Peyer's patch (tissue), 4 donors: Measurements from ENCODE around the gene NME4. TPM values are rescaled to one million over a fixed set of nuclear protein-coding genes. Genes with fewer than 3 reads are reported as not detected.

Experiments used
- DNase-seq, 3 donors: peaks; one replicate each; pipeline ENCODE4 v3.0.0-alpha.2; 2017 to 2019
- H3K27ac ChIP-seq, 4 donors: fragments of 200-600 bp; sonication (generic); one replicate each; pipeline ENCODE4 v1.5.1; 2016 to 2019
- H3K27me3 ChIP-seq, 2 donors: fragments of 200-600 bp; sonication (generic); one replicate each; pipeline ENCODE4 v1.5.1; 2019
- H3K36me3 ChIP-seq, 3 donors: fragments of 200-600 bp; sonication (generic); one replicate each; pipeline ENCODE4 v1.5.1; 2016 to 2019
- H3K4me1 ChIP-seq, 4 donors: fragments of 200-600 bp; sonication (generic); one replicate each; pipeline ENCODE4 v1.5.1; 2016 to 2019
- H3K4me3 ChIP-seq, 4 donors: fragments of 200-600 bp; sonication (generic); 1 replicate in 3 of 4; 2 replicates in 1 of 4; pipeline ENCODE4 v1.5.1; 2016 to 2019; ENCODE audit warnings: mild to moderate bottlenecking in 1 of 4
- H3K9me3 ChIP-seq, 4 donors: fragments of 200-600 bp; sonication (generic); one replicate each; pipeline ENCODE4 v1.5.1; 2016 to 2019; ENCODE audit warnings: mild to moderate bottlenecking in 1 of 4
- CTCF ChIP-seq, 6 experiments: fragments of 450-650 bp in 4 of 6; fragments of 200-600 bp in 2 of 6; sonication (generic) in 1 of 6; IDR thresholded peaks; one replicate each; pipeline ENCODE4 v1.5.1; 2017 to 2019; ENCODE audit warnings: antibody characterized with exemption in 6 of 6, mild to moderate bottlenecking in 3 of 6, moderate library complexity in 1 of 6
- POLR2A ChIP-seq, 2 donors: fragments of 450-650 bp; IDR thresholded peaks; one replicate each; pipeline ENCODE4 v1.5.1; 2017; ENCODE audit warnings: antibody characterized with exemption in 2 of 2, mild to moderate bottlenecking in 2 of 2, moderate library complexity in 2 of 2
- total RNA-seq, 4 donors: library from RNA; depleted of rRNA; stranded (reverse); fragments of >200 nt; gene quantifications; one replicate each; pipeline ENCODE4 v1.1.0, GENCODE V29; 2016

Gene NME4
- total RNA-seq, 4 donors from 2014 or later: 9.6 to 65.2 (median 29.5) TPM

- peaks cover 0 to 23% (median 10%) of the 10 kb centered on the region in 4 donors for H3K4me1 ChIP-seq
- peak overlapping the region in 2 of 4 donors; percentile 61 to 72 for H3K4me3 ChIP-seq
- DNase-seq: peak in 1 of 3 donors; percentile 69
- H3K27me3 ChIP-seq: no peaks in the 10 kb centered on the region
- no peak for TF ChIP-seq POLR2A (IDR thresholded peaks at IDR 0.05)
- no peak for TF ChIP-seq CTCF (IDR thresholded peaks at IDR 0.05)
- H3K9me3 ChIP-seq: no peaks in the 10 kb centered on the region
- H3K27ac ChIP-seq: peak overlapping the region; percentile 55 to 90 (median 82)
- no peaks in the 10 kb centered on the region for H3K36me3 ChIP-seq
Observed at GRCh38 chr16:424033-424622, 27.1 kb downstream of the NME4 start.

GRCh38 chr16:424623-425081 lies 27.7 kb downstream of the NME4 start:
- Histone ChIP-seq H3K27ac (peak overlapping the region; percentile 74 to 90 (median 90)), H3K9me3 (no peaks in the 10 kb centered on the region), H3K27me3 (no peaks in the 10 kb centered on the region), H3K36me3 (no peaks in the 10 kb centered on the region), H3K4me3 (peak overlapping the region; percentile 51 to 72 (median 64)), H3K4me1 (peaks cover 0 to 23% (median 10%) of the 10 kb centered on the region in 4 donors)
- TF ChIP-seq POLR2A (IDR thresholded peaks at IDR 0.05): no peak
- no peak for TF ChIP-seq CTCF (IDR thresholded peaks at IDR 0.05)
- peak in 2 of 3 donors; percentile 58 to 66 for DNase-seq

GRCh38 chr16:425082-425718 lies 28.2 kb downstream of the NME4 start, which contains the start of gene RAB11FIP3:
Gene RAB11FIP3 (plus strand): TSS chr16:425649. CDS start chr16:426007, 358 bp downstream.
- Histone ChIP-seq H3K9me3 (no peaks in the 10 kb centered on the region), H3K4me3 (peak within 1 kb of the TSS; percentile 51 to 72 (median 64)), H3K36me3 (no peaks in the 10 kb centered on the region), H3K4me1 (peaks cover 0 to 23% (median 10%) of the 10 kb centered on the region in 4 donors), H3K27me3 (no peaks in the 10 kb centered on the region), H3K27ac (peak within 1 kb of the TSS; percentile 74 to 90 (median 90))
- peak in 4 of 6 experiments; percentile 19 to 33 (median 22) for TF ChIP-seq CTCF (IDR thresholded peaks at IDR 0.05)
- peak in 1 of 2 donors; percentile 52 for TF ChIP-seq POLR2A (IDR thresholded peaks at IDR 0.05)
- DNase-seq: peak; percentile 83 to 92 (median 85)

GRCh38 chr16:425740-426114 lies 28.7 kb downstream of the NME4 start:
- no peaks in the 10 kb centered on the region for H3K36me3 ChIP-seq
- H3K4me1 ChIP-seq: peaks cover 0 to 23% (median 10%) of the 10 kb centered on the region in 4 donors
- H3K27me3 ChIP-seq: no peaks in the 10 kb centered on the region
- no peak for DNase-seq
- TF ChIP-seq POLR2A (IDR thresholded peaks at IDR 0.05) (no peak), CTCF (IDR thresholded peaks at IDR 0.05) (no peak)
- H3K9me3 ChIP-seq: no peaks in the 10 kb centered on the region
- peak overlapping the region; percentile 74 to 90 (median 90) for H3K27ac ChIP-seq
- peak overlapping the region; percentile 51 to 72 (median 64) for H3K4me3 ChIP-seq

- Histone ChIP-seq H3K9me3 (no peaks in the 10 kb centered on the region), H3K27me3 (no peaks in the 10 kb centered on the region), H3K36me3 (no peaks in the 10 kb centered on the region), H3K4me1 (peaks cover 0 to 23% (median 10%) of the 10 kb centered on the region in 4 donors), H3K4me3 (peak overlapping the region; percentile 51 to 72 (median 64)), H3K27ac (peak overlapping the region in 2 of 4 donors; percentile 90)
- TF ChIP-seq POLR2A (IDR thresholded peaks at IDR 0.05): no peak
- no peak for DNase-seq
Observed at GRCh38 chr16:426115-426905, 29.3 kb downstream of the NME4 start.
